GM19099 (cell line): ENCODE measurements around the gene ARHGEF11.

Experiments used
- POLR2A ChIP-seq: IDR thresholded peaks from 3 replicates; pipeline ENCODE4 v1.6.1; 2011; ENCODE audit warnings: low read depth; ENCODE audit not compliant: insufficient read length; ENCODE audit errors: extremely low read depth

The ARHGEF11 gene

DNA sequence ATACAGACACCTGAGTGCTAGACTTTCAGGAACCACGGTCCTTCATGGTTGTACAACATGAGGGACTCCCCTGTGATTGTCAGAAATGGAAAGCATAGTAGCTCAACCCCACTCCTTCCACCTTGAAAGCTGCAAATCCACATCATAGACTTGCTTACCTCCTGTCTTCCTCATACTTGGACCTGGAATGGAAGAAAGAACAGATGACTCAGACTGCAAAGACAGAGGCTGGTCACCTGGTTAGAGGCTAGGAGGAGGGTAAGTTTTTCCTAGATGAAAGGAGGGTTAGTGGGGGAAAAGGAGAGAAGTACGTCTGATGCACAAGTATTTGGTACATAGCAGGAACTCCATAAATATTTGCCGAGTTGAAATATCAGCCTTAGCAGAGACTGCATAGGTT is 87.9 kb downstream of the ARHGEF11 start:
- no peak for TF ChIP-seq POLR2A

DNA sequence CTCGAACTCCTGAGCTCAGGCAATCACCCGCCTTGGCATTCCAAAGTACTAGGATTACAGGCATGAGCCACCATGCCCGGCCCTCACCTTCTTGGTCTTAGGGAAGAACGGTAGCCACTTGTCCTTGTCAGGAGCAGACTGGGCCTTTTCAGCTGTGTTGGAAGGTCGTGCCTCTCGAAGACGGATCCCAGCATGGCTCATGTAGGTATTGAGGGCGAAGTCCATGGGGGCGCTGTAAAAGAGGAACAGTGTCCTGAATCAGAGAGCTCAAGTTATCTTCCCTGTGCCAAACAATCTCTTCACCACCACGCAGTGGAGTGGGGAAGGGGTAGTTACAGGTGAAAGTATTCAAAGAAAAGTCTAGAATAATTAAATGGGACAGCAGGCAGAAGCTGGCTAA is 89.2 kb downstream of the ARHGEF11 start:
- TF ChIP-seq POLR2A = no peak

DNA sequence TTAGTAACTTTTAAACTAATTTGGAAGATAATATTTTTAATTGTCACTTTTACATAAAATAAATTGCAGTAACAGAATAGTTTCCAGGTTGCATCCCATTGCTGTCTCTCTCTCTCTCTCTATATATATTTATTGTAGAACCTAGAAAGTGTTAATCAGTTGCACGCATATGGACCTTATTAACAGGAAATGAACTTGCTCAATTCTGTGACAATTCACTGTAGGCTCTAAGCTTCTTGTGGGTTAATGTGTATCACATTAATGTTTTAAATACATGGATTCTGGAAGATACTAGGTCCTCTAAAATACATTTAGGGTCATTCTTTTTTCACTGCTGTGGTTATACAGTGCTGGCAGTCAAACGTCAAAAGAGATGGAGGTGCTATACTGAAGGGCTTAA is 92.0 kb downstream of the ARHGEF11 start:
- no peak for TF ChIP-seq POLR2A

DNA sequence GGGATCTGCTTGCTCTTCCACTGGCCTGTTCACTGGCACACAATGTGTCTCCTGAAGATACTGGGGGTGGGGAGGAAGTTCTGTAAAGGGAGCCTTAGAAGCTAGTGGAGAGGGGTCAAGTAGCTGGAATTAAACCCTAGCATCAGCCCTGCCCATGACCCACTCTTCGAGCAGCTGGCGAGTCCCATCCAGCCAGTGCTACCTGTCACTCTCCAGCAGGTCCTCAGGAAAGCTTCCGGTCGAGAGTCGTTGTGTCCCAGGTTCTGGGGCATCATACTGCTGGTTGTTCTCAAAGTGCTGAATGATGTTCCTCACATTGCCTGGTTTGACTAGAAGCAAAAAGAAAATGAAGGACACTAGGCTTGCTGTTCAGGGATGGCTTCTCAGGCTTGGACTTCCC is 94.2 kb downstream of the ARHGEF11 start:
- no peak for TF ChIP-seq POLR2A

DNA sequence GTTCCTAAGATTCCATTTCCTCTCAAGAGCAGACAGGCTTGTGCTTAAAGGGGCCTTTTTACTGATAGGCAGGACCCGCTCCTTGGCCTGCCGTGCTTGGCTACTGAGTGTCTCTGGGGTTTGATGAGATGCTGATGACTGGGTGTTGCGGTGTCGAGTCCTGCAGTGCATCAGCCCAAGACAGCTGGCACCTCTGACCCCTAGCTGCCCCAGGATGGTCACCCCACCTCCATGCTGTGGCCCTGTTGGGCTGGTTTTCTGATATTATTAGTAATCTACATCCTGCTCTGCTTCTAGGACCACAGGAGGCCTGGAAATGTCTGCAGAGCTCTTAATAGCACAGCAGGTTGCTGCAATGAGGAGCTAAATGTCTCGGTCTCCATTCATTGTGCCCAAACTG is 96.4 kb downstream of the ARHGEF11 start:
- TF ChIP-seq POLR2A = no peak

GRCh38 chr1:156948708-156949107 is 96.8 kb downstream of the ARHGEF11 start:
- TF ChIP-seq POLR2A = no peak

- TF ChIP-seq POLR2A = no peak
Observed at GRCh38 chr1:156947818-156948525, 97.6 kb downstream of the ARHGEF11 start.

GRCh38 chr1:156947127-156947526 is 98.4 kb downstream of the ARHGEF11 start:
- TF ChIP-seq POLR2A = no peak

- TF ChIP-seq POLR2A = no peak
Observed at GRCh38 chr1:156945881-156946661, 99.5 kb downstream of the ARHGEF11 start.

DNA sequence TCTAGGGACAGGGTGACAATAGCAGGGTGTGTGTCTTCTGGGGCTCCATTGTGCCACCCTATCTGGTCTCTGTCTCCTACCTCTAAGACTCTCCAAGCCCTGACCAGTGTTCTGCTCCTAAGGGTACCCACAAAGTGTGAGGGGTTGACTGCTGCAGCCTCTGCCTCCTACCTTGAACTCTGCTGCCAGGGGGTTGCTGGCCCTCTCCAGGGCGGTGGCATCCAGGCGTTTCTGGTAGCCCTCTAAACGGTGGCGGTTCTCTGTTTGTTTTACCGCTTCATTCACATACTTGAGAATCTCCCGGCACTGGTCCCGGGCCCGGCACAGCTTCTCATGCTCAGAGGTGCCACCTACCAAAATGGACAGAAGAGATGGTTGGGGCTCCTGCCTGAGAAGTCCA is 100.7 kb downstream of the ARHGEF11 start:
- TF ChIP-seq POLR2A = no peak

GRCh38 chr1:156944268-156944667 is 101.3 kb downstream of the ARHGEF11 start:
- no peak for TF ChIP-seq POLR2A

- TF ChIP-seq POLR2A = no peak
Observed at GRCh38 chr1:156943756-156944155, 101.8 kb downstream of the ARHGEF11 start.

DNA sequence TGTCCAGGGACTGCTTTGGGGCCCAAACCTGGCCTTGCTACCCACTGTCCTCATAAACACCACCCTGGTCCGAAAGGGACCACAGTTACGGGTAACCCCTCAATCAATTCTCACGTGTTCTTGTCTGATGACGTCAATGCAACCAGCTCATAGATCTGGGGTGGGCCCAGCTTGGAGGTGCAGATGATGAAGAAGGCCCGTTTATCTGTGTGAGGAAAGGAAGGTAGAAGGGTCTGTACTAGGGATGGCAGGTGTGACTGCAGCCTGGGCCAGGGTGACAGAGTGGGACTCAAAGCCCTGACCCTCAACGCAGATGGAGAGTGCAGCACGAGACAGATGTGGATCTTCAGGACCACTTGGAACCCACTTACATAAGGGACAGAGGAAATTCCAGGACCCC is 103.0 kb downstream of the ARHGEF11 start:
- TF ChIP-seq POLR2A = no peak

- TF ChIP-seq POLR2A = no peak
Observed at GRCh38 chr1:156942176-156942575, 103.4 kb downstream of the ARHGEF11 start.

GRCh38 chr1:156941675-156942074 is 103.9 kb downstream of the ARHGEF11 start:
- TF ChIP-seq POLR2A = no peak

GRCh38 chr1:156939786-156940334 is 105.7 kb downstream of the ARHGEF11 start:
- TF ChIP-seq POLR2A = no peak
